H1 (cell line): Measurements from ENCODE around the gene ARL10. TPM values are rescaled to one million over a fixed set of nuclear protein-coding genes. Genes with fewer than 3 reads are reported as not detected.

ENCODE experiments used
- CHD2 ChIP-seq: IDR thresholded peaks from 2 replicates; pipeline ENCODE4 v1.6.1; 2012; ENCODE audit warnings: low read length, improper control_type of control experiment
- CHD7 ChIP-seq: fragments of 300-600 bp; sonication (generic); IDR thresholded peaks from 2 replicates; pipeline ENCODE4 v1.7.1; 2012; ENCODE audit warnings: low read length, moderate library complexity, mild to moderate bottlenecking, inconsistent platforms; ENCODE audit not compliant: insufficient replicate concordance
- CTBP2 ChIP-seq: IDR thresholded peaks from 2 replicates; pipeline ENCODE4 v1.7.0; 2011; ENCODE audit warnings: borderline replicate concordance, mild to moderate bottlenecking, moderate library complexity, mixed read lengths, low read length; ENCODE audit not compliant: insufficient read depth, insufficient read length
- SUZ12 ChIP-seq: fragments of 200-600 bp; sonication (generic); IDR thresholded peaks from 2 replicates; pipeline ENCODE4 v1.6.1; 2012; ENCODE audit warnings: mild to moderate bottlenecking, inconsistent platforms, low read length, moderate library complexity, mixed read lengths
- polyA plus RNA-seq, 7 experiments: library from polyadenylated mRNA; depleted of rRNA in 3 of 7; stranded (reverse) in 5 of 7; unstranded in 2 of 7; fragments of >200 nt in 5 of 7; fragments of 200-250 nt in 2 of 7; gene quantifications; 1 replicate in 5 of 7; 2 replicates in 1 of 7; 4 replicates in 1 of 7; pipeline versions ENCODE4 v1.2.1 to v1.2.3, GENCODE V29; 2011 to 2013; ENCODE audit warnings: missing spikeins in 2 of 7, mixed read lengths in 2 of 7
- total RNA-seq: library from RNA; stranded (reverse); fragmentation: NEBNext Ultra II Directional; extraction: Animal tissue kit (Norgen Biotek cat#: 25700); gene quantifications from 2 replicates; pipeline ENCODE4 v1.2.1, GENCODE V29; 2021

The ARL10 gene
- total and polyA plus RNA-seq, 2 of the 8 experiments (the other 6 are each of a cell fraction or from before 2014, with no cell fraction given), result 3.1 to 7.4 TPM

GRCh38 chr5:176337913-176338312, 27.4 kb upstream of the ARL10 start (continued):
- no peak for TF ChIP-seq CHD7
- TF ChIP-seq CTBP2, result no peak
- no peak for TF ChIP-seq CHD2
- TF ChIP-seq SUZ12, result no peak
